SH-SY5Y (cell line): ENCODE data around the gene C4BPB.

Source experiments
- GATA2 ChIP-seq: IDR thresholded peaks from 2 replicates; pipeline ENCODE4 v1.6.1; 2011; ENCODE audit warnings: mild to moderate bottlenecking, low read depth, low read length
- GATA3 ChIP-seq: IDR thresholded peaks from 2 replicates; pipeline ENCODE4 v1.6.1; 2011; ENCODE audit warnings: low read depth, mild to moderate bottlenecking, low read length, moderate library complexity

- TF ChIP-seq GATA2 (no peak), GATA3 (no peak)
Measured at GRCh38 chr1:207071426-207071825, 17.2 kb upstream of the C4BPB start.
